Vagina (tissue), 2 donors: Measurements from ENCODE around the gene ASPHD1. TPM values are rescaled to one million over a fixed set of nuclear protein-coding genes. Genes with fewer than 3 reads are reported as not detected.

ENCODE experiments used
- DNase-seq, 2 donors: peaks; one replicate each; pipeline ENCODE4 v3.0.0-alpha.2; 2017; ENCODE audit errors: extremely low spot score in 2 of 2
- H3K27ac ChIP-seq: fragments of 200-600 bp; sonication (generic); one replicate; pipeline ENCODE4 v1.5.1; 2019
- H3K27me3 ChIP-seq: fragments of 200-600 bp; sonication (generic); one replicate; pipeline ENCODE4 v1.5.1; 2019
- H3K36me3 ChIP-seq, 2 donors: fragments of 200-600 bp; sonication (generic); one replicate each; pipeline ENCODE4 v1.5.1; 2017 to 2019
- H3K4me1 ChIP-seq: fragments of 200-600 bp; sonication (generic); one replicate; pipeline ENCODE4 v1.5.1; 2019
- H3K4me3 ChIP-seq, 2 donors: fragments of 200-600 bp; sonication (generic); 1 replicate in 1 of 2; 2 replicates in 1 of 2; pipeline ENCODE4 v1.5.1; 2016 to 2019
- H3K9me3 ChIP-seq: fragments of 200-600 bp; sonication (generic); one replicate; pipeline ENCODE4 v1.5.1; 2019
- CTCF ChIP-seq, 3 experiments: fragments of 450-650 bp in 2 of 3; fragments of 200-600 bp in 1 of 3; sonication (generic) in 1 of 3; IDR thresholded peaks; one replicate each; pipeline ENCODE4 v1.5.1; 2017 to 2019; ENCODE audit warnings: antibody characterized with exemption in 3 of 3, mild to moderate bottlenecking in 2 of 3, moderate library complexity in 2 of 3
- POLR2A ChIP-seq, 2 donors: fragments of 450-650 bp; IDR thresholded peaks; one replicate each; pipeline ENCODE4 v1.6.1; 2017; ENCODE audit warnings: antibody characterized with exemption in 2 of 2, mild to moderate bottlenecking in 2 of 2, moderate library complexity in 2 of 2
- POLR2AphosphoS5 ChIP-seq, 2 donors: sonication (generic); formaldehyde crosslinking; IDR thresholded peaks; one replicate each; pipeline ENCODE4 v1.9.0; 2017; ENCODE audit warnings: antibody characterized with exemption in 2 of 2, mild to moderate bottlenecking in 2 of 2, low read depth in 1 of 2; ENCODE audit not compliant: insufficient read depth in 1 of 2
- intact Hi-C: fragments of 100-400 bp; cut with DNase I; formaldehyde crosslinking; loops from one replicate; pipeline ENCODE4 v1.15.1; 2023
- total RNA-seq: library from RNA; depleted of rRNA; stranded (reverse); fragments of >200 nt; gene quantifications from one replicate; pipeline ENCODE4 v1.2.3, GENCODE V29; 2016

ASPHD1 gene
- total RNA-seq, 1 donor from 2014 or later: not detected

GRCh38 chr16:29916979-29917378 lies 16.7 kb downstream of the ASPHD1 start:
- Histone ChIP-seq H3K36me3 (peaks cover 0 to 28% of the 10 kb centered on the region in 2 donors), H3K4me1 (no peaks in the 10 kb centered on the region), H3K9me3 (no peaks in the 10 kb centered on the region), H3K27me3 (no peaks in the 10 kb centered on the region), H3K27ac (no peak overlapping the region), H3K4me3 (no peak overlapping the region)
- TF ChIP-seq POLR2A (IDR thresholded peaks at IDR 0.05) (no peak), POLR2AphosphoS5 (IDR thresholded peaks at IDR 0.05; ENCODE audit: insufficient read depth in 1 of 2, low read depth in 1 of 2) (no peak), CTCF (IDR thresholded peaks at IDR 0.05) (no peak)
- intact Hi-C loops: loop anchor here (1.0 kb wide), 1 partner anchor 18 kb away; no protein-coding TSS in a partner anchor
- no peak for DNase-seq

GRCh38 chr16:29920288-29921033 lies 20.2 kb downstream of the ASPHD1 start:
- DNase-seq: no peak
- Histone ChIP-seq H3K27ac (no peak overlapping the region), H3K36me3 (peaks cover 0 to 39% of the 10 kb centered on the region in 2 donors), H3K4me1 (peaks cover 20% of the 10 kb centered on the region), H3K4me3 (no peak overlapping the region), H3K27me3 (no peaks in the 10 kb centered on the region), H3K9me3 (no peaks in the 10 kb centered on the region)
- intact Hi-C loops: loop anchor here (10.0 kb wide), 1 partner anchor 84 kb away; no protein-coding TSS in a partner anchor
- TF ChIP-seq CTCF (IDR thresholded peaks at IDR 0.05): no peak
- TF ChIP-seq POLR2AphosphoS5 (IDR thresholded peaks at IDR 0.05; ENCODE audit: insufficient read depth in 1 of 2, low read depth in 1 of 2): no peak
- no peak for TF ChIP-seq POLR2A (IDR thresholded peaks at IDR 0.05)

- peaks cover 21% of the 10 kb centered on the region for H3K4me1 ChIP-seq
- no peak overlapping the region for H3K4me3 ChIP-seq
- H3K9me3 ChIP-seq: no peaks in the 10 kb centered on the region
- H3K27ac ChIP-seq: no peak overlapping the region
- TF ChIP-seq POLR2A (IDR thresholded peaks at IDR 0.05): no peak
- no peak for TF ChIP-seq CTCF (IDR thresholded peaks at IDR 0.05)
- no peak for TF ChIP-seq POLR2AphosphoS5 (IDR thresholded peaks at IDR 0.05; ENCODE audit: insufficient read depth in 1 of 2, low read depth in 1 of 2)
- no peaks in the 10 kb centered on the region for H3K27me3 ChIP-seq
- intact Hi-C loops: loop anchor here (10.0 kb wide), 1 partner anchor 84 kb away; no protein-coding TSS in a partner anchor
- DNase-seq: no peak
- peaks cover 0 to 39% of the 10 kb centered on the region in 2 donors for H3K36me3 ChIP-seq
These were observed 20.7 kb downstream of the ASPHD1 start for GRCh38 chr16:29921034-29921385.

- Histone ChIP-seq H3K9me3 (no peaks in the 10 kb centered on the region), H3K4me3 (no peak overlapping the region), H3K27me3 (no peaks in the 10 kb centered on the region), H3K36me3 (peaks cover 0 to 39% of the 10 kb centered on the region in 2 donors), H3K27ac (no peak overlapping the region), H3K4me1 (peaks cover 28% of the 10 kb centered on the region)
- no peak for DNase-seq
- intact Hi-C loops: loop anchor here (10.0 kb wide), 1 partner anchor 82 kb away; no protein-coding TSS in a partner anchor
- no peak for TF ChIP-seq CTCF (IDR thresholded peaks at IDR 0.05)
- no peak for TF ChIP-seq POLR2AphosphoS5 (IDR thresholded peaks at IDR 0.05; ENCODE audit: insufficient read depth in 1 of 2, low read depth in 1 of 2)
- no peak for TF ChIP-seq POLR2A (IDR thresholded peaks at IDR 0.05)
These were observed 22.0 kb downstream of the ASPHD1 start for GRCh38 chr16:29922326-29922725.

- Histone ChIP-seq H3K36me3 (peaks cover 0 to 39% of the 10 kb centered on the region in 2 donors), H3K9me3 (no peaks in the 10 kb centered on the region), H3K4me1 (peaks cover 31% of the 10 kb centered on the region), H3K27ac (no peak overlapping the region), H3K27me3 (no peaks in the 10 kb centered on the region), H3K4me3 (no peak overlapping the region)
- intact Hi-C loops: loop anchor here (10.0 kb wide), 1 partner anchor 82 kb away; no protein-coding TSS in a partner anchor
- DNase-seq: no peak
- TF ChIP-seq CTCF (IDR thresholded peaks at IDR 0.05) (no peak), POLR2A (IDR thresholded peaks at IDR 0.05) (no peak), POLR2AphosphoS5 (IDR thresholded peaks at IDR 0.05; ENCODE audit: insufficient read depth in 1 of 2, low read depth in 1 of 2) (no peak)
These were observed 22.8 kb downstream of the ASPHD1 start for GRCh38 chr16:29922986-29923501.
